ENCODE measurements around the gene IGF2BP2. TPM values are rescaled to one million over a fixed set of nuclear protein-coding genes. Genes with fewer than 3 reads are reported as not detected.

Gene IGF2BP2
- total RNA-seq, 4 donors from 2014 or later = 5.4 to 7.9 (median 6.2) TPM

DNA sequence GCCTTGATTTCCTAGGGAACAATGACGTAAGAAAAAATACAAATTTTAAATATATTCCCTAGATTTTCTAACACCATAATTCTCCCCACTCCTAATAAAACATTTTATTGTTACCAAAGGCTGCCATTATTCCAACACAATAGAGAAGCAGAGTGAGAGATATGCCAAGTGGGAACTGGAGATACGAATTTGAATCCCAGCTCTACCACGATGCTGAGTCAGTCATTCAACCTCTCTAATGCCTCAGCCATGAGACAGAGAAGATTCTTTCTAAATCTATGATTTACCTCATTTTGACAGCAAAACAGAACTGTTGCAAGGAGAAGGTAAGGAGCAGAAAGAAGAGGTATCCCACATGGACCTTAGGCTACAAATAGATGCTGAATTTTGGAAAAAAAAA, 112.5 kb downstream of the IGF2BP2 start:
- Histone ChIP-seq H3K9me3 (no peaks in the 10 kb centered on the region), H3K4me1 (peaks cover 0 to 12% (median 0%) of the 10 kb centered on the region in 4 donors), H3K4me3 (no peak overlapping the region), H3K27me3 (peaks cover 0 to 19% (median 0%) of the 10 kb centered on the region in 4 donors), H3K27ac (replicated peaks in 1 of 4) (no peak overlapping the region), H3K36me3 (no peaks in the 10 kb centered on the region)
- intact Hi-C loops (cut with DNase I) = no loop called here
- TF ChIP-seq EP300 (IDR thresholded peaks at IDR 0.05) (no peak), POLR2A (IDR thresholded peaks at IDR 0.05; ENCODE audit: low read depth) (no peak), POLR2AphosphoS5 (IDR thresholded peaks at IDR 0.05) (no peak)
- TF ChIP-seq, protein P1, sequence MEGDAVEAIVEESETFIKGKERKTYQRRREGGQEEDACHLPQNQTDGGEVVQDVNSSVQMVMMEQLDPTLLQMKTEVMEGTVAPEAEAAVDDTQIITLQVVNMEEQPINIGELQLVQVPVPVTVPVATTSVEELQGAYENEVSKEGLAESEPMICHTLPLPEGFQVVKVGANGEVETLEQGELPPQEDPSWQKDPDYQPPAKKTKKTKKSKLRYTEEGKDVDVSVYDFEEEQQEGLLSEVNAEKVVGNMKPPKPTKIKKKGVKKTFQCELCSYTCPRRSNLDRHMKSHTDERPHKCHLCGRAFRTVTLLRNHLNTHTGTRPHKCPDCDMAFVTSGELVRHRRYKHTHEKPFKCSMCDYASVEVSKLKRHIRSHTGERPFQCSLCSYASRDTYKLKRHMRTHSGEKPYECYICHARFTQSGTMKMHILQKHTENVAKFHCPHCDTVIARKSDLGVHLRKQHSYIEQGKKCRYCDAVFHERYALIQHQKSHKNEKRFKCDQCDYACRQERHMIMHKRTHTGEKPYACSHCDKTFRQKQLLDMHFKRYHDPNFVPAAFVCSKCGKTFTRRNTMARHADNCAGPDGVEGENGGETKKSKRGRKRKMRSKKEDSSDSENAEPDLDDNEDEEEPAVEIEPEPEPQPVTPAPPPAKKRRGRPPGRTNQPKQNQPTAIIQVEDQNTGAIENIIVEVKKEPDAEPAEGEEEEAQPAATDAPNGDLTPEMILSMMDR (IDR thresholded peaks at IDR 0.05) = no peak
- DNase-seq (ENCODE audit: extremely low spot score) = no peak
- WGBS = 87% methylated on average over 3 of the region's 3 CpGs

DNA sequence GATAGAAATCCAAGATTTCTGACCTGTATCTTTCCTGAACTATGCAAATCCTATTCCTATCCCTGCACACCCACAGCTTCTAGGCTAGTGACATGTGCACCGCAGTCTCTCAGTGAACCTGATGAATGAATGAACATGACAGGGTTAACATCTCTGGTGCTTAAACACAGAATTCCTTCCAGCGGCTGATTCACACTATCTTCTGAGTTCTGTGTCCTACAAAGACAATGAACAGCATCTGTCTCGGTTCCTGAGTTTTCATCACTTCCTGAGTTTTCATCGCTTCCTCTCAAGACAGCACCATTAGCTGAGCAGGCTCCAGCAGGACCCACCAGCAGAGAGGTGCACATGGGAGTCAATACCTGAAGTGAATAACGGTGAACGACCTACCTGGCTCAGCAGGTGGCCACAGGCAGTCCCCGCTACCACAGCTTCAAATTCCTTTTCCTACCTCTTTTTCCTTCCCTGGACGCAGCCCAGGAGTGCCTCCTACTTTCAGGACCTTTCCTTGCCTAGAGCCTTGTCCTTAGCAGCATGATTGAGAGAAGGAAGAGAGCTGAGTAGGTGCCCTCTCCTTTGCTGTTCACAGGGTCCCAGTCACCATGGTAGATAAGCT, 113.5 kb downstream of the IGF2BP2 start:
- H3K27ac ChIP-seq (replicated peaks in 1 of 4) = no peak overlapping the region
- peaks cover 0 to 21% (median 0%) of the 10 kb centered on the region in 4 donors for H3K27me3 ChIP-seq
- TF ChIP-seq, protein P1 (IDR thresholded peaks at IDR 0.05) = no peak
- TF ChIP-seq POLR2AphosphoS5 (IDR thresholded peaks at IDR 0.05) (no peak), POLR2A (IDR thresholded peaks at IDR 0.05; ENCODE audit: low read depth) (no peak), EP300 (IDR thresholded peaks at IDR 0.05) (no peak)
- H3K4me1 ChIP-seq = peaks cover 0 to 6% (median 0%) of the 10 kb centered on the region in 4 donors
- H3K9me3 ChIP-seq = no peaks in the 10 kb centered on the region
- intact Hi-C loops (cut with DNase I) = no loop called here
- H3K4me3 ChIP-seq = no peak overlapping the region
- H3K36me3 ChIP-seq = no peaks in the 10 kb centered on the region
- 52% methylated on average over 8 of the region's 8 CpGs for WGBS
- DNase-seq (ENCODE audit: extremely low spot score) = no peak

DNA sequence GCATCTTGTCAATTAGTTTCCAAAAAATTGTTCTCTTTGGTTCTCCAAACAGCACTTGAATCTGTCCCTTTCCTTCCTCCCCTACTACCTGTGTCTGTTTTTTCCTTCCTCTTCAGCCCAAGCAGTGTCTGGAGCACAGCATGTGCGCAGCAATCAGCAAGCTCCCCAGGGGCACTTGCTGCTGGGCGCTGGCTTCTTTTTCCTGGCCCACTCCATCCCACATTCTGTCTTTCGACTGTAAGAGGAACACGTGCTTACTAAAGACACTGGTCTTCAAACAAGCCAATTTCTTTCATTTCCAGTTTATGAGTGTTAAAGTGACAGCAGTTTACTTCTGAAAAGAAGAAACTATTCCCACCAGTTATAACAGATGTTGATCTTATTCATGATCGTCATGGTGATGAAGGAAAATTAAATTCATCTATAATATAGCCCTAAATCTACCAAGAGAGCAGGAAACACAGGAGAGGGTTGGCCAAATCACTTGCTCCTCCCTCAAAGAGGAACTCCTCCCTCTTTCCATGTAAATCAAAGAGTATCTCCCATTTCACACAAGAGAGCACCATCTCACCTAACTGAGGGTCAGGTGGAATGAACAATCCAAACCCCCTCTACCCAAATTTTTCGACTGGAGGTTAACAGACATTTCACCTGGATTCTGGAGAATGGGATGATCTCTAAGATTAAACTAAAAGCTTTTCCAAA, 115.4 kb downstream of the IGF2BP2 start:
- TF ChIP-seq, protein P1 (IDR thresholded peaks at IDR 0.05) = no peak
- TF ChIP-seq POLR2A (IDR thresholded peaks at IDR 0.05; ENCODE audit: low read depth) = no peak
- TF ChIP-seq POLR2AphosphoS5 (IDR thresholded peaks at IDR 0.05) = no peak
- TF ChIP-seq EP300 (IDR thresholded peaks at IDR 0.05) = no peak
- Histone ChIP-seq H3K9me3 (no peaks in the 10 kb centered on the region), H3K27me3 (peaks cover 0 to 23% (median 0%) of the 10 kb centered on the region in 4 donors), H3K36me3 (no peaks in the 10 kb centered on the region), H3K4me1 (peaks cover 0 to 5% (median 0%) of the 10 kb centered on the region in 4 donors), H3K4me3 (no peak overlapping the region), H3K27ac (replicated peaks in 1 of 4) (no peak overlapping the region)
- no peak for DNase-seq (ENCODE audit: extremely low spot score)
- 57% methylated on average over 6 of the region's 6 CpGs for WGBS
- intact Hi-C loops (cut with DNase I) = no loop called here

DNA sequence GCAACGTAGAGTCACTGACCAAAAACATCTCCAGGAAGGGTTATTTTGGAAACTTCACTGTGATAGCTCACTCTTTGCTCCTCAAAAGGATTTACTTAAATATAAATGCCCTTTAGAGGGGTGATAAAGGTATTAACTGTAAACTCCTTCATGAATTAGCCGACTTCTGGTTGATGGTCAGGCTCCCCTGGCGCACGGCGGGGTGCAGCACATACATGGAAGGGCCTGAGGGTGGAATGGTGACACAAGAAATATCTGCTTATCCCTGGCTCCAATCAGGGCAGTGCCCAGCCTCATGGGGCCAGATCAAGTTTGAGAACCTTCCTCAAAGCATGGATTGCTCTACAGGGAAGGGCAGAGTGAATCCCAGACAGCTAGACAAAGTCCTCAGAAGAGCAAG, 116.5 kb downstream of the IGF2BP2 start:
- TF ChIP-seq EP300 (IDR thresholded peaks at IDR 0.05) (no peak), POLR2AphosphoS5 (IDR thresholded peaks at IDR 0.05) (no peak), POLR2A (IDR thresholded peaks at IDR 0.05; ENCODE audit: low read depth) (no peak)
- TF ChIP-seq, protein P1 (IDR thresholded peaks at IDR 0.05) = no peak
- DNase-seq (ENCODE audit: extremely low spot score) = no peak
- H3K36me3 ChIP-seq = no peaks in the 10 kb centered on the region
- intact Hi-C loops (cut with DNase I) = no loop called here
- no peaks in the 10 kb centered on the region for H3K9me3 ChIP-seq
- no peak overlapping the region for H3K27ac ChIP-seq (replicated peaks in 1 of 4)
- 88% methylated on average over 5 of the region's 5 CpGs for WGBS
- H3K27me3 ChIP-seq = peaks cover 0 to 28% (median 0%) of the 10 kb centered on the region in 4 donors
- H3K4me3 ChIP-seq = no peak overlapping the region
- peaks cover 0 to 5% (median 0%) of the 10 kb centered on the region in 4 donors for H3K4me1 ChIP-seq
